ENCODE data around the gene TM9SF3.

TM9SF3 gene

GRCh38 chr10:96619796-96620773 is 33.3 kb upstream of the TM9SF3 start:
- no peaks in the 10 kb centered on the region for H3K79me2 ChIP-seq (ENCODE audit: low read length)
- H3K36me3 ChIP-seq (replicated peaks; ENCODE audit: insufficient read depth, low read length), result no peaks in the 10 kb centered on the region
- no peak overlapping the region for H2AFZ ChIP-seq (ENCODE audit: low read length)
- no peak overlapping the region for H3K27ac ChIP-seq (ENCODE audit: low read length)
- H3K27me3 ChIP-seq (replicated peaks; ENCODE audit: insufficient read depth, low read length), result no peaks in the 10 kb centered on the region
- DNase-seq, result no peak
- no peaks in the 10 kb centered on the region for H3F3A ChIP-seq (ENCODE audit: insufficient read depth, low read length)
- H3K9ac ChIP-seq (ENCODE audit: low read length), result no peak overlapping the region
- no peaks in the 10 kb centered on the region for H4K20me1 ChIP-seq (ENCODE audit: insufficient read depth, low read length)
- H3K9me2 ChIP-seq (replicated peaks; ENCODE audit: insufficient read depth, low read length), result no peaks in the 10 kb centered on the region
- H3K9me3 ChIP-seq (replicated peaks; ENCODE audit: insufficient read depth, low read length), result no peaks in the 10 kb centered on the region
- TF ChIP-seq CTCF (IDR thresholded peaks at IDR 0.05; ENCODE audit: low read length) (no peak), EZH2phosphoT487 (IDR thresholded peaks at IDR 0.05; ENCODE audit: low read length) (no peak), EZH2 (optimal IDR thresholded peaks at IDR 0.05; ENCODE audit: low read depth, low read length) (no peak)
- H3K4me2 ChIP-seq (ENCODE audit: low read depth, low read length), result no peak overlapping the region
- H3K4me1 ChIP-seq (ENCODE audit: low read length), result no peaks in the 10 kb centered on the region
- H3K4me3 ChIP-seq (ENCODE audit: low read length), result no peak overlapping the region

GRCh38 chr10:96619120-96619519 is 32.3 kb upstream of the TM9SF3 start:
- H3K27ac ChIP-seq (ENCODE audit: low read length), result no peak overlapping the region
- H3K9ac ChIP-seq (ENCODE audit: low read length), result no peak overlapping the region
- no peaks in the 10 kb centered on the region for H3K9me3 ChIP-seq (replicated peaks; ENCODE audit: insufficient read depth, low read length)
- H3K4me2 ChIP-seq (ENCODE audit: low read depth, low read length), result no peak overlapping the region
- no peaks in the 10 kb centered on the region for H4K20me1 ChIP-seq (ENCODE audit: insufficient read depth, low read length)
- no peak for DNase-seq
- H3K4me1 ChIP-seq (ENCODE audit: low read length), result no peaks in the 10 kb centered on the region
- H3F3A ChIP-seq (ENCODE audit: insufficient read depth, low read length), result no peaks in the 10 kb centered on the region
- H3K36me3 ChIP-seq (replicated peaks; ENCODE audit: insufficient read depth, low read length), result no peaks in the 10 kb centered on the region
- H2AFZ ChIP-seq (ENCODE audit: low read length), result no peak overlapping the region
- H3K79me2 ChIP-seq (ENCODE audit: low read length), result no peaks in the 10 kb centered on the region
- TF ChIP-seq EZH2phosphoT487 (IDR thresholded peaks at IDR 0.05; ENCODE audit: low read length) (no peak), CTCF (IDR thresholded peaks at IDR 0.05; ENCODE audit: low read length) (no peak), EZH2 (optimal IDR thresholded peaks at IDR 0.05; ENCODE audit: low read depth, low read length) (no peak)
- no peaks in the 10 kb centered on the region for H3K9me2 ChIP-seq (replicated peaks; ENCODE audit: insufficient read depth, low read length)
- H3K4me3 ChIP-seq (ENCODE audit: low read length), result no peak overlapping the region
- H3K27me3 ChIP-seq (replicated peaks; ENCODE audit: insufficient read depth, low read length), result no peaks in the 10 kb centered on the region

- Histone ChIP-seq H3K27ac (ENCODE audit: low read length) (no peak overlapping the region), H3K79me2 (ENCODE audit: low read length) (no peaks in the 10 kb centered on the region), H3F3A (ENCODE audit: insufficient read depth, low read length) (no peaks in the 10 kb centered on the region), H3K9me2 (replicated peaks; ENCODE audit: insufficient read depth, low read length) (no peaks in the 10 kb centered on the region), H2AFZ (ENCODE audit: low read length) (no peak overlapping the region), H3K36me3 (replicated peaks; ENCODE audit: insufficient read depth, low read length) (no peaks in the 10 kb centered on the region), H3K4me3 (ENCODE audit: low read length) (no peak overlapping the region), H3K9ac (ENCODE audit: low read length) (no peak overlapping the region), H3K9me3 (replicated peaks; ENCODE audit: insufficient read depth, low read length) (no peaks in the 10 kb centered on the region), H3K27me3 (replicated peaks; ENCODE audit: insufficient read depth, low read length) (no peaks in the 10 kb centered on the region), H3K4me2 (ENCODE audit: low read depth, low read length) (no peak overlapping the region), H3K4me1 (ENCODE audit: low read length) (no peaks in the 10 kb centered on the region), H4K20me1 (ENCODE audit: insufficient read depth, low read length) (no peaks in the 10 kb centered on the region)
- DNase-seq, result no peak
- TF ChIP-seq CTCF (IDR thresholded peaks at IDR 0.05; ENCODE audit: low read length), result no peak
- no peak for TF ChIP-seq EZH2 (optimal IDR thresholded peaks at IDR 0.05; ENCODE audit: low read depth, low read length)
- no peak for TF ChIP-seq EZH2phosphoT487 (IDR thresholded peaks at IDR 0.05; ENCODE audit: low read length)
These were observed 31.8 kb upstream of the TM9SF3 start for GRCh38 chr10:96618653-96619052.

Measured in MM.1S (cell line).